HG03442 (cell line): ENCODE data around the gene PSMA4.
"Not testable (repeated sequence)": the region's sequence is repeated elsewhere in the genome, so short reads cannot be mapped to it uniquely, and the experiment has no call there.

ENCODE experiments used
- ATAC-seq: cut with Tn5 transposase; IDR thresholded peaks from one replicate; pipeline ENCODE4 v1.9.1; 2021; ENCODE audit warnings: mild to moderate bottlenecking, moderate library complexity; ENCODE audit not compliant: unreplicated experiment

PSMA4 gene

GRCh38 chr15:78540141-78540870 is at the start of gene PSMA4:
TSS of gene PSMA4 (plus strand) at chr15:78540444. CDS start at chr15:78541928, 1,484 bp downstream.
- peak; percentile 85 for ATAC-seq

GRCh38 chr15:78492872-78493271 is 47.4 kb upstream of the PSMA4 start:
- no peak for ATAC-seq

- ATAC-seq = no peak
Measured at GRCh38 chr15:78501857-78502256, 38.4 kb upstream of the PSMA4 start.

GRCh38 chr15:78502641-78503040 is 37.6 kb upstream of the PSMA4 start:
- no peak for ATAC-seq

- peak; percentile 84 for ATAC-seq
Measured at GRCh38 chr15:78506971-78507830, 33.0 kb upstream of the PSMA4 start, which contains the start of gene HYKK. TSS of gene HYKK (plus strand) at chr15:78507577. CDS start at chr15:78513089, 5,512 bp downstream.

DNA sequence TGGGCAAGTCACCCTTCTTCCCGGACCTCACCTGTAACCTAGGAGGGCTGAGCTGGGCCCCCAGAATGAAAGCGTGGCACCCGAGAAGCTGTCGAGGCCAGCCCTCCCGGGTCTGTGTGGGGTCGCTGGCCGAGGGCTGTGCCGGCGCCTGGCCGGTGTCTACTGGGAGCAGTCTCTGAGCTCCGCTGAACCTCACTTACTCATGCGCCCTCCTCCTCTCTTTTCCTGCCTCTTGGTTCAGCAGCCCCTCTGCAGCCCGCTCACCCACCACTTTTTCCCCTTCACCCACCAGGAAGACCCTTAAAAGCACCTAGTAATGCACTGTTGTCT is 32.4 kb upstream of the PSMA4 start:
- ATAC-seq = peak; percentile 12

GRCh38 chr15:78508272-78508671 is 32.0 kb upstream of the PSMA4 start:
- no peak for ATAC-seq

DNA sequence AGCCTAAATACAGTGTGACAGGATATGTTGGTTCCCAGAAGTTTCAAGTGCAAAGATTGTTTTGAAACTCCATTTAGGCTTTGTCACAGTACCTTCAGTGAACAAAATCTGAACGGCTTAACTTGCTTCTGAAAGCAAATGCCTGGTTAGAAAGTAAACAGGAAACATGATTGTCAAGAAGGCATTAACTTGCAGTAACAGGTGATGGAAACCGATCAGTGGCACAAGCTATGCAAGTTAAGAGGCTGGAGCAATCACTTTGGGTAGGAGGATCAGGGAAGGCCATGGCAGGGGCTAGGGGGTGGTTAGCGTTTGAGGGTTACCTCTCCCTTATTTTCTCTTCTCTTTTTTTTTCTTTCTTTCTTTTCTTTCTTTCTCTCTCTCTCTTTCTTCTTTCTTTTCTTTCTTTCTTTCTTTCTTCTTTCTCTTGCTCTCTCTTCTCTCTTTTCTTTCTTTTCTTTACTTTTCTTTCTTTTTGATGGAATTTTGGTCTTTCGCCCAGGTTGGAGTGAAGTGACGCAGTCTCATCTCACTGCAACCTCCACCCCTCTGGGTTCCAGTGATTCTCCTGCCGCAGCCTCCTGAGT is 30.4 kb upstream of the PSMA4 start:
- ATAC-seq = no peak

DNA sequence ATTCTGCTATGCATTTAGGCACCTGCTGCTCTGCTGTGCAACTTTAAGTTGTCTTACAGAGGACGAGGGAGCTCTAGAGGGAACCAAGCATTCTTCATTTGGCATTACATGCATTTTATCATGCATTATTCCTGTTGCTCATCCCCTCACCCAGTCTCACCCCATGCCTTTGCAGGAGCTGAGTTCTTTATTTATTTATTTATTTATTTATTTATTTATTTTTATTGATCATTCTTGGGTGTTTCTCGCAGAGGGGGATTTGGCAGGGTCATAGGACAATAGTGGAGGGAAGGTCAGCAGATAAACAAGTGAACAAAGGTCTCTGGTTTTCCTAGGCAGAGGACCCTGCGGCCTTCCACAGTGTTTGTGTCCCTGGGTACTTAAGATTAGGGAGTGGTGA is 20.2 kb upstream of the PSMA4 start:
- not testable (repeated sequence) for ATAC-seq

- no peak for ATAC-seq
Measured at GRCh38 chr15:78524230-78524629, 16.0 kb upstream of the PSMA4 start.

DNA sequence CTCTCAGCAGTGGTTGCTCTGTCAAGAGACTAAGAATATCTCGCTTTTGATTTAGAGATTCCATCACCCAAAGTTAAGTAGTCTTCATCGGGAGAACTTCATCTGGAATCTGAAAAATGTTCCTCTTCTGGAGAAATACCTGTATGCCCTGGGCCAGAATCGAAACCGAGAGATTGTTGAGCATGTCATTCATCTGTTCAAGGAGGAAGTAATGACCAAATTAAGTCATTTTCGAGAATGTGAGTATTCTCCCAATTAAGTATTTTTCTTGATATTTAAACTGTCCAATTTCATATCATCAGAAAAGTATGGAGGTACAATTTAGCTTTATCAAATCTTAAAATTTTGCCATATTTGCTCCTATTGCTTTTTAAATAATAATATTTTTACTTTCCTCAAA is 12.9 kb upstream of the PSMA4 start:
- ATAC-seq = no peak

DNA sequence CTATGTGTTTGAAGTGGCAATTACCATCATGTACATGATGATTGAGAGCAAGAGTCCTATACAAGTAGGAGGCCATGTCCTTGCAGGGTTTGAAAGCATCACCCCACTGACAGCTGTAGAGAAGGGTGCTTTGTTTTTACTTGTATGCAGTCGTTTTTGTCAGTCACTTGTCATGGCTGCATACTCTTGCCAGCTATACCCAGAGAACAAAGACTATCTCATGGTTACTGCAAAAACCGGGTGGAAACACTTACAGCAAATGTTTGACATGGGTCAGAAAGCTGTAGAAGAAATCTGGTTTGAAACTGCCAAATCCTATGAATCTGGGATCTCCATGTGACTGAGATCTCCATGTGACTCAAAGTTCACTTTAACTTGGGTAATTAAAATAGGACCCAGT is 6.9 kb upstream of the PSMA4 start:
- ATAC-seq = no peak

DNA sequence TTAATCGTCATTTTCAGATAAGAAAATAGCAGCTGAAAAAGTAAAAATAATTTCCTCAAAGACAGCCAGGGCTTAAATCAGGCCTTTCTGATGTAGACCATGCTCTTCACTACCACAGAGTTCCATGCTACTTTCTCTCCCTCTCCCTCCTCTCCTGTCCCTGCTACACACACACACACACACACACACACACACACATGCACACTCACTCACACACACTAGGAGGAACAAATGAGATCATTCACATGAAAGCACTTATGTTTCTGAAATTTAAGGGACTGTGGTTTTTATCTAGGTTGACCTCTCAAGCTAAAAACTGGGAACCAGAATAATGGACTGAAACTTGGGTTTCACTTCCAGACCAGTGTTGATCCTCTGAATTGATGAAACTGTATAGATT is 4.1 kb upstream of the PSMA4 start:
- no peak for ATAC-seq

DNA sequence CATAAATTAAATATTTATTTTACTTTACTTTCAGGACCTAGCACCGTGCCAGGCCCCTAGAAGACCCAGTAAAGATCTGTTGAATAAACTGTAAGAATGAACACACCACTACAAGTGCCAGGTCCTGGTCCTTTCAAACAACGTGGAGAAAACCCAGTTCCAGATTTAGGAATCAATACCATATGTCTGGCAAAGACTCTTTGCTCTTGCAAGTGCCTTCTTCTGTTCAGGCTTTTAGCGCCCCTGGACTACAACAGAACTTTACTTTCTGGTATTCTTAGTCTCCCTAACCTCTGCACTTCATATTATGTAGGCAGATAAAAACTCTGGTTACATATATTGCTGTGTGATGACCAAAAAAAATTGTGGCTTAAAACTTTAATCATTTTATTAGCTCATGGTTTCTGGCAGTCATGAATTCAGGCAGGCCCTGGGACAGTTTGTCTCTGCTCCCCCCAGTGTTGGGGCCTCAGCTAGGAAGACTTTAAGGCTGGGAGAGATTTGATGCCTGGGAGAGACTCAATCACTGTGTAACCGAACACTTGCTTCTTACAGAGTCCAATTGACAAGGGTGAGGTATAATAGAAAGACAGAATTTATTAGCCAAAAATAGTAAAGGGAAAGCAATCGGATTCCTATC is 2.9 kb upstream of the PSMA4 start:
- no peak for ATAC-seq

DNA sequence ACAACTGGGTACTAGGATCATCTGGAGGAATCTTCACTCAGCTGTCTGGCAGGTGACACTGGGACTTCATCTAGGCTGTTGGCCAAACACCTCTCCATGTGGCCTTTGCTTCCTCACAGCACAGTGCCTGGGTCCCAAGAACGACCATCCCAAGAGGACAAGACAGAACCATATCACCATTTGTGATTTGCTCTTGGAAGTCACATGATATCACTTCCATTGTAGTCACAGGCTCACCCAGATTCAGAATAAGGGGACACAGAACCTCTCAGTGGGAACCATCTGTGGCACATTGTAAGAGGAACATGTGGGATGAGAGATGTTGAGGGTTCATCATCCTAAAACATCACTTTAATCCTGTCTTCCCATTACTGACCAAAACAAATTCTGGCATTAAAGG is 1.9 kb upstream of the PSMA4 start:
- ATAC-seq = no peak

GRCh38 chr15:78539464-78540140 is 642 bp upstream of the PSMA4 start:
- not testable (repeated sequence) for ATAC-seq

DNA sequence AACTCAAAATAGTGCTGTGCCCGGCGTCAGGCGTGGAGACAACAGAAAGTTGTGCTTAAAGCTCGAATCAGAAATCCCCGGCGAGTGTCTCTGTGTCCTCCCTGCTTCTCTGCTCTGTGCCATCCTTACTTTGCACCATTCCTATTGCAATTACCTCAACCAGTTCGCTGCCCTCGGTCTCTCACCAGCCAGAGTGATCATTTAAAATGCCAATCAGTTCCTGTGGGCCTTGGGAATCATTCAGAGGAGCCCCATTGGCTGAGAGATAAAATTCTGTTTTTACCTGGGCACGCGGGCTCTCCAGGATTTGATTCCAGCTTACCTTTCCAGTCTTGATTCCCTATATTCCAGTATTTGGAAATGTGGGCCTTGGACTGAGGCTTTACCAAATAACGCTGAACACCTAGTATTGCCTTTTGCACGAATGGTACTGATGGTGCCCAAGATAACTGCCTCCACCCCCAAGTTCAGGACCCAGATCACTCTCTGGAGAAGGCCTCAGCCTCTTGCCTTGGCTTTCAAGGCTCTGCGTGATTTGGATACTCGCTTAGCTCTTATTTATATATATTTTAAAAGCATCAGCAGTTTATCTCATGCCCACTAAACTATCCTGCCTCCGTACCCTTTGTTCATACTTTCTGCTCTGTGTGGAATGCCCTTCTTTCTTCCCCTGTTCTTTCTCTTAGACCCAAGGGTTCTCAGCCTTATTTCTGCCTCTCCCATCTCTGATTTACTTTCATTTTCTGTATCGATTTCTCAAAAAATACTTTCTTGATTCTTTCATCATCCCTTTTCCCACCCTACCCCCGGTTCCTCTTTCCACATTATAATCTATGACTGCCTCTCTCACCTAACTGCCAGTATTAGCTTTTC is 863 bp downstream of the PSMA4 start:
- ATAC-seq = no peak

DNA sequence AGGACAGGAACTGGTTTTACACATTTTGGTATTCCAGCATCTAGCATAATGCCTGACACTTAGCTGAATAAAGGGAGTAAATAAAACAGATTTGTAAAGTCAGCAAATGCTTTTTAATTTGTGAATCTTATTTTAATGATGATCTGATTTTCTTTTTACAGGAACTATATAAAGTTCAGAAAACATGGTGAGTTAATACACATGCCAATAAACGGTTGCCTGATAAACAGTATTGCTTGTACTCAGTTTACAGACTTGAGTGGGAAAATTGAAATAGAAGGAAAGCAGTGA is 1.4 kb downstream of the PSMA4 start:
- ATAC-seq = no peak

DNA sequence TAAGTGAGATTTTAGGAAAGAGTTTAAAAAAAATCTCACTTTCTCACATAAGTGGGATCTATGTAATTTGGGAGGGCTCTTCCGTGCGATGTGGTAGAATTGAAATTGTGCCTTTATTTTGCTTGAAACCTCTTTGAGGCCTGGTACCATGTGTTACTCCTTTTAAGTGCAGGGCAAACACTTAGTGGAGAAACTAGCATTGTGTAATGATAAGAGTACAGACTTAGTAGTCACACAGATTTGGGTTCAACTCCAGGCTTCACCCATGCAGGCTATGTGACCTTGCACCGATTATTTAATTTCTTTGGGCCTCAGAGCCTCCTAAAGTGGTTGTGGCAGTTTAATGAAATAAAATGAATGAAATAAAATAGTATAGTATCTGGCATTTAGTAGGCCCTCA is 2.4 kb downstream of the PSMA4 start:
- no peak for ATAC-seq

- no peak for ATAC-seq
Measured at GRCh38 chr15:78550194-78550593, 9.9 kb downstream of the PSMA4 start.
